Measurements from ENCODE around the gene CRYGN. TPM values are rescaled to one million over a fixed set of nuclear protein-coding genes. Genes with fewer than 3 reads are reported as not detected.
A peak's percentile ranks its signal among the peaks of the same experiment; 100 is the strongest.

CRYGN gene
- total RNA-seq, 2 experiments from 2014 or later = 0.34 to 0.50 TPM

DNA sequence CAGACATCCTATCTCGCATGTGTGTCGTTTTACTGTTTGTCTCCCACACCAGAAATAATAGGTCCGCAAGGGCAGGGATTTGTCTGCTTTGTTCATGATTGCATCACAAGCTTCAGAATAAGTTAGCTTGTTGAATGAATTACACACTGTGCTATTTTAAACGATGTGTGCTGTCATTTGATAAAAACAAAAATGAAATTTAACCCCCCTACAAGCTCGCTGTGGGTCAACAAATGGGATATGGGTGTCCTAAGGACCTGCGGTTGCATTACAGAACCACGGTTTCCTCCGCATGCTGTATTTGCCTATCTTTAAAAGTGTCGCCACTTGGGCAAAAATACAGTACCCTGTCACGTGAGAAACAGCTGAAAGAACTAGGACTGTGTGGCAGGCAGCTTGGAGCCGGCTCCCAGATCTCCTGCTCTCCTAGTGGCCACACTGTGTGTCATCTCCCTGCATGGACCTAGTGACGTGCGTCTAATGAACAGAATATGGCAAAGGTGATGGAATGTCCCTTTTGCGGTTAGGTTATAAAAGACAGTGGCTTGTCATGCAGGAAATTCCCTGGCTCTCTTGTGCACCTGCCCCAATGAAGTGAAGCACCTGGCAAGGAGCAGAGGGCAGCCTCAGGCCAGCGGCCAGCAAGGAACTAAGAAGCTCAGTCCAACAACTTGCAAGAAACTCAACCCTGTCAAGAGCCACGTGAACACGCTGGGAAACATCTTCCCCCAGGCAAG, 32.9 kb upstream of the CRYGN start:
- Mint-ChIP-seq H3K36me3 (ENCODE audit: low read depth) (peaks cover 81% of the 10 kb centered on the region), H3K4me3 (no peak overlapping the region), H3K4me1 (ENCODE audit: low read depth) (peaks cover 52% of the 10 kb centered on the region), H3K27ac (peak overlapping the region; percentile 59), H3K27me3 (ENCODE audit: low read depth) (no peaks in the 10 kb centered on the region), H3K9me3 (ENCODE audit: insufficient read depth) (no peaks in the 10 kb centered on the region)
- DNase-seq = no peak
- no peak for ATAC-seq
- ChIA-PET POLR2A (interaction anchor here (0.7 kb wide), 1 partner anchor 454 kb away, joined by 3 read pairs; no protein-coding TSS in a partner anchor), CTCF (interaction anchor here (1.1 to 2.8 kb wide), 3 partner anchors 10 to 104 kb away, joined by 3 to 11 read pairs (median 5); no protein-coding TSS in a partner anchor)

DNA sequence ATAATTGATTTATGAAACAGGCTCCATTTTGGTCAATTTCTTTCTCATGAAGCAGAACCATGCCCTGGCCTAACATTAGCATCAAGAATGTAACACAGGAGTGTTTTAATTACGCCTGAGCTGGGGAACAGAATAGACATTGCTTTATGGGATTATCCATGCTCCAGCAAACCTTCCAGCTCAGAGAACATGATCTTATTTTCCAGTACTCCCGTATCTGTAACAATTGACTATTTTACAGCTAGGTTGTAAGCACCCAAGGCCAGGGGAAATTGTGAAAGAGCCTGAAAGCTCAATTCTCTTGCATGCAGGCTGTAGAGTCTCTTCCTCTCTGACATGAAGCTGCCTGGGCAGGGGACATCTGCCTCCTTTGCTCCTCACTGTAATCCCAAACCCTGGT, 30.8 kb upstream of the CRYGN start:
- POLR2A ChIA-PET = no interaction called here

DNA sequence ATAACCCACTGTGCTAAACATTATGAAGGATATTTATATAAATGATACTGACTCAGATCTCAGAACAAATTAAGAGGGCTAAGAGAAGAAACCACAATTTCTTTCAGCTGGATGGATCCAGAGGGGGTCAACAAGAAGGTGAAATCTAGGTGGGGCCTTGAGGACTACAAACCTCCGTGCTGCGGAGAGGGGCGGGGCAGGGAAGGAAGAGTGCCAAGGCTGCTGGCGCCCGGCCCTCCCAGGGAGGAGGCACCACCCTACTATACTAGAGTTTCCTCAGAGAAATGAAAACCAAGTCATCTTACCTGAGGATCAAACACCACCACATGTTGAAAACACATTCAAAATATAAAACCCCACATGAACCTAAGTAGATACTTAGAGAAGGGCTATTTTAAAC, 29.3 kb upstream of the CRYGN start:
- CTCF ChIA-PET = no interaction called here

More for the DNA sequence above, 30.8 kb upstream of the CRYGN start:
- DNase-seq (no peak), ATAC-seq (no peak)
- Mint-ChIP-seq H3K27me3 (ENCODE audit: low read depth) (no peaks in the 10 kb centered on the region), H3K36me3 (ENCODE audit: low read depth) (peaks cover 80% of the 10 kb centered on the region), H3K4me1 (ENCODE audit: low read depth) (peaks cover 50% of the 10 kb centered on the region), H3K4me3 (no peak overlapping the region), H3K9me3 (ENCODE audit: insufficient read depth) (no peaks in the 10 kb centered on the region), H3K27ac (no peak overlapping the region)
- CTCF ChIA-PET = interaction anchor here (0.9 to 2.0 kb wide), 6 partner anchors 21 to 160 kb away, joined by 3 to 6 read pairs (median 3); no protein-coding TSS in a partner anchor

DNA sequence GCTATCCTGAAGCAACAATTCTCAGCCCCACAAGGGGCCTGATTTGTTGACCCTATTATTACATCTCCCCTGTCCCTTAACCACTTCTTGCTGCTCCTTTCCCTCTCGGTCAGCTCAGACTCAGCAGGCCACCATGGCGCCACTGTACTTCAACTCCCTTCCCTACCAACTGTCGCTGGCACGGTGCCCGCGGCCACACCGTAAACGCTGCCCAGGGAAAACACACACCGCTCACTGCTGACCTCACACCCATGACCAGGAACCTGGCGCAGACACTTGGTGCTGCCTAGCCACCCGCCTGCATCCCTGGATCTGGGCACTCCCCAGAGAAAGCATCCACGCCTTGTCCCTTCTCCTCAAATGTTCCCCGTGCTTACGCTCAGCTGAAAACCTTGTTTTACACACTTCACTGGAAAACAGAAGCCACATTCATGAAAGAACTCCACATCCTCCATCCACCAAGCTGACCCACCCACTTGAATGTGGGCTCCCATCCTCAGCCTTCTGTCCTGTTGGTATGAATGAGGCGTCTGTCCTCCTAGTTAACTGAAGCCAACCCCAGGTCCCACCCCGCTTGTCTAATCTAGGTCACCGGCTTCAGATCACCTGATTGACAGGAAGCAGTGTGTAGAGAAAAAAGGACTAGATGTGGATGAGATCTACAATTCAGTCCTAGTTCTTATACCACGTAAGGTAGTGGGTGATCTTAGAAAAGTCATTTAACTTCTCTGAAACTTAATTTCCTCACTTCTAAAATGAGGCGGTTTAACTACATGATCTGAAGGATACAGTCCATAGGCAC, 28.5 kb upstream of the CRYGN start:
- Mint-ChIP-seq H3K27me3 (ENCODE audit: low read depth) (no peaks in the 10 kb centered on the region), H3K4me3 (no peak overlapping the region), H3K4me1 (ENCODE audit: low read depth) (peaks cover 42% of the 10 kb centered on the region), H3K27ac (peak overlapping the region; percentile 23), H3K9me3 (ENCODE audit: insufficient read depth) (peaks cover 3% of the 10 kb centered on the region), H3K36me3 (ENCODE audit: low read depth) (peaks cover 88% of the 10 kb centered on the region)
- ChIA-PET POLR2A (no interaction called here), CTCF (interaction anchor here (1.4 kb wide), 1 partner anchor 20 kb away, joined by 3 read pairs; no protein-coding TSS in a partner anchor)
- DNase-seq (no peak), ATAC-seq (no peak)

More for the DNA sequence above, 29.3 kb upstream of the CRYGN start:
- peaks cover 89% of the 10 kb centered on the region for H3K36me3 Mint-ChIP-seq (ENCODE audit: low read depth)
- ATAC-seq = no peak
- peak overlapping the region; percentile 5 for H3K27ac Mint-ChIP-seq
- POLR2A ChIA-PET = no interaction called here
- no peaks in the 10 kb centered on the region for H3K9me3 Mint-ChIP-seq (ENCODE audit: insufficient read depth)
- H3K4me1 Mint-ChIP-seq (ENCODE audit: low read depth) = peaks cover 50% of the 10 kb centered on the region
- H3K4me3 Mint-ChIP-seq = no peak overlapping the region
- no peaks in the 10 kb centered on the region for H3K27me3 Mint-ChIP-seq (ENCODE audit: low read depth)
- no peak for DNase-seq

DNA sequence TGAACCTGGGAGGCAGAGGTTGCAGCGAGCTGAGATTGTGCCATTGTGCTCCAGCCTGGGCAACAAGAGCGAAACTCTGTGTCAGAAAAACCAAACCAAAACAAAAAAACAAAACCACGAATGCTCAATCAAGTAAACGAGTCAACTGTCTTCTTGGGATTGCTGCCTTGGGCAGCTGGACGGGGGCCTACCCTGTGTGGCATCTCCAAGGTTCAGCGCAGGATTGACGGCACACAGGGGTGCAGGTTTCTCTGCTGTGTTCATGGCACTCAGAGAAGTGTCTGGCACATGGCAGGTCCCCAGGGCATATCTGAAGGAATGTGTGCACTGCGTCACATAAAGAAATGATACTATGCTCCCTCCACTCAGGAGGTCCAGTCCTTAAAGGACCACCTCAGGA, 25.2 kb upstream of the CRYGN start:
- ATAC-seq = no peak
- no peak for DNase-seq
- H3K4me1 Mint-ChIP-seq (ENCODE audit: low read depth) = peaks cover 20% of the 10 kb centered on the region
- no peak overlapping the region for H3K4me3 Mint-ChIP-seq
- no peak overlapping the region for H3K27ac Mint-ChIP-seq
- peaks cover 20% of the 10 kb centered on the region for H3K9me3 Mint-ChIP-seq (ENCODE audit: insufficient read depth)
- CTCF ChIA-PET = interaction anchor here (1.2 kb wide), 1 partner anchor 17 kb away, joined by 6 read pairs; no protein-coding TSS in a partner anchor
- POLR2A ChIA-PET = no interaction called here
- peaks cover 76% of the 10 kb centered on the region for H3K36me3 Mint-ChIP-seq (ENCODE audit: low read depth)
- peaks cover 5% of the 10 kb centered on the region for H3K27me3 Mint-ChIP-seq (ENCODE audit: low read depth)

DNA sequence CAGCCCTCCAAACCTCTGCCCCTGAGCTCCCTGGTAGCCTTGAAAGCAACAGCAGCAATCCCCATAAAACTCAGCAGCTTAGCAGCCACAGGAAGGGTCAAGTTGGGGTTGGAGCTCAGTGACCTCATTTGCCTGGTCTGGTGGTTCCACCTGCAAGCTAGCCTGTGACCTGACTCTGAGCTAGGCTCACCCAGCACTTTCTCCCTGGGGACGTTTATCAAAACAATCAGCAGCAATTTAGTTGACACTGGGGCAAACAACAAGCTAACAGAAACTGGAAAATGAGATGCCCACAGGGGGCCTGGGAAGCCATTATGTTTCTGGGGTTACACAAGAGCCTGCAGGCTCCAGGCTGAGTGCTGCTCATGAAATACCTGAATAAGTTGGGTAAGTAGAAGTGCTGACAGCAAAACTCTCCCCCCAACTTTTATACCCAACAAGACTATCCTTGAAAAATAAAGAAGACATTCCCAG, 22.4 kb upstream of the CRYGN start:
- ATAC-seq = no peak
- CTCF ChIA-PET = interaction anchor here (0.9 to 5.3 kb wide), 2 partner anchors 14 kb away, joined by 3 to 31 read pairs; no protein-coding TSS in a partner anchor
- H3K36me3 Mint-ChIP-seq (ENCODE audit: low read depth) = peaks cover 48% of the 10 kb centered on the region
- POLR2A ChIA-PET = interaction anchor here (0.7 kb wide), 1 partner anchor 37 kb away, joined by 3 read pairs; no protein-coding TSS in a partner anchor
- peaks cover 12% of the 10 kb centered on the region for H3K27me3 Mint-ChIP-seq (ENCODE audit: low read depth)
- H3K9me3 Mint-ChIP-seq (ENCODE audit: insufficient read depth) = peaks cover 20% of the 10 kb centered on the region
- no peak overlapping the region for H3K27ac Mint-ChIP-seq
- H3K4me3 Mint-ChIP-seq = no peak overlapping the region
- H3K4me1 Mint-ChIP-seq (ENCODE audit: low read depth) = peaks cover 1% of the 10 kb centered on the region
- DNase-seq = no peak

DNA sequence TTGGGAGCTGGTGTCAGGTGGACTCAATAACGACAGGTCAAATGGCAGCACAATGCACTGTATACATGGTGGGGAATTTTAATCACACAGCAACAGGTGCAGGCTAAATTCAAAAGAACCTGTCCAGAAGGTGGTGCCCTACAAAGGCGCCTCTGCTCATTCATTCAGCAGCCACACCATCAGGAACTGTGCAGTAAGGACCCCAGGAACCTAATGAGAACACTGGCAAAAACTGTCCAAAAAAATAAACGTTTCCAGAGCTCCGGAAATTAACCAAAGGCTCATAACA, 21.9 kb upstream of the CRYGN start:
- DNase-seq (no peak), ATAC-seq (no peak)
- Mint-ChIP-seq H3K4me1 (ENCODE audit: low read depth) (peaks cover 6% of the 10 kb centered on the region), H3K27ac (no peak overlapping the region), H3K4me3 (no peak overlapping the region), H3K36me3 (ENCODE audit: low read depth) (peaks cover 44% of the 10 kb centered on the region), H3K27me3 (ENCODE audit: low read depth) (peaks cover 12% of the 10 kb centered on the region), H3K9me3 (ENCODE audit: insufficient read depth) (peaks cover 20% of the 10 kb centered on the region)
- ChIA-PET CTCF (interaction anchor here (0.9 to 5.3 kb wide), 2 partner anchors 13 to 15 kb away, joined by 3 to 31 read pairs; no protein-coding TSS in a partner anchor), POLR2A (interaction anchor here (0.7 kb wide), 1 partner anchor 38 kb away, joined by 3 read pairs; no protein-coding TSS in a partner anchor)

DNA sequence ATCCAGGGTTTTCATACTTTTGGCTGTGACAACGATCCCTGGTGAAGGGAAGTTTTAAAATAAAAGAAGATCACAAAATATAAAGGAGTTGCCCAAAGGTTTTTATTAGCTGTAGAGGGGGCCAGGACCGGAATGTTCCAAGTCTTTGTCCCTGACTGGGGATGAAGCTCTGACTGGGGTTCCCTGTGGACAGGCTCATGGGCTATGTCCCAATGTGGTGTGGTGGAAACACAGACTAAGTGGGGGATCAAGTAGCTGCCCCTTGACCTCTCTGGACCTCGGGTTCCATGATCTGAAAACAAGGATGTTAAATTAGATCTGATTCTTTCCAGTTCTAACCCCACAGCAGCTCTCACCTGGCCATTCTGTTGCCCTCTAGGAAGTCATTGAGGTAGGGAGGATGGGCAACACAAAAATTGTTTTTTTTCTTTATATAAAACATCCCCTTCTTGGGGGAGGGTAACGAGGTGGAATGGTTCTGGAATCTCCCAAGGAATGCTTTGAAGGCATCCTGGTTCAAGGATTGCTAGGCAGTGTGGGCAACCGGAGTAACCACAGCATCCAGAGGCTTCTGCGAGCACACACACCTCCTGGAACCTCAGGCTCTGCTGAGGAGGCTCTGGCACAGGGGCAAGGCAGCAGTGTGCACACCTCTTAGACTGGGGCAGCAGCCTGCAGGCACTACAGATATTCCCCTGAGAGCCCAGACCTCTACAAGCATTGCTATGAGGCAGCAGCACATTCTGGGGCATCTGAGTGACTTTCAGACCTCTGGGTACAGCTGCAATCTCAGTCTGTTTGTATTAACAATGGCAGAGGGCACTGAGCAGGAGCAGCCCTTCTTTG, 21.4 kb upstream of the CRYGN start:
- Mint-ChIP-seq H3K27me3 (ENCODE audit: low read depth) (peaks cover 12% of the 10 kb centered on the region), H3K4me3 (no peak overlapping the region), H3K9me3 (ENCODE audit: insufficient read depth) (peaks cover 20% of the 10 kb centered on the region), H3K36me3 (ENCODE audit: low read depth) (peaks cover 41% of the 10 kb centered on the region), H3K4me1 (ENCODE audit: low read depth) (peaks cover 6% of the 10 kb centered on the region), H3K27ac (no peak overlapping the region)
- ChIA-PET CTCF (interaction anchor here (1.3 to 5.3 kb wide), 2 partner anchors 13 to 93 kb away, joined by 3 to 31 read pairs; no protein-coding TSS in a partner anchor), POLR2A (interaction anchor here (0.7 kb wide), 1 partner anchor 38 kb away, joined by 3 read pairs; no protein-coding TSS in a partner anchor)
- ATAC-seq (peak; percentile 12), DNase-seq (no peak)

DNA sequence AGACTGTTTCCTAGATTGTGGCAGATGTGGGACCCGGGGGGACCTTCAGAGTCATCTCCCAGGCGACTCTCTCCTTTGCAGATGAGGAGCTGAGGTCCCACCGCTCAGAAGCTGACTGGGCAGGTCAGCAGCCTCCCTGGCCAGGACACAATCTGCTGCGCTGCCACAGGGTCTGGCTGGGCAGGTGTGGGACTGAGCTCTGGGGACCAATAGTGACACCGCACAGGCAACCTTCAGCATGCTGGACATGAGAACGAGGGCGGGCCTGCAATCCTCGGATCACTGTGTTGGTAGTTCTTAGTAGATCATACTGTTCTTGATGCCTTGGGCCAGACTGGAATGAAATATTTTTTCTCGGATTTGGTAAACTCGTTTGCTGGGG, 20.5 kb upstream of the CRYGN start:
- Mint-ChIP-seq H3K9me3 (ENCODE audit: insufficient read depth) (peaks cover 20% of the 10 kb centered on the region), H3K4me3 (no peak overlapping the region), H3K27me3 (ENCODE audit: low read depth) (peaks cover 12% of the 10 kb centered on the region), H3K4me1 (ENCODE audit: low read depth) (peaks cover 6% of the 10 kb centered on the region), H3K27ac (no peak overlapping the region), H3K36me3 (ENCODE audit: low read depth) (peaks cover 33% of the 10 kb centered on the region)
- DNase-seq (no peak), ATAC-seq (no peak)
- ChIA-PET POLR2A (no interaction called here), CTCF (interaction anchor here (1.3 to 5.3 kb wide), 2 partner anchors 12 to 92 kb away, joined by 3 to 31 read pairs; no protein-coding TSS in a partner anchor)

DNA sequence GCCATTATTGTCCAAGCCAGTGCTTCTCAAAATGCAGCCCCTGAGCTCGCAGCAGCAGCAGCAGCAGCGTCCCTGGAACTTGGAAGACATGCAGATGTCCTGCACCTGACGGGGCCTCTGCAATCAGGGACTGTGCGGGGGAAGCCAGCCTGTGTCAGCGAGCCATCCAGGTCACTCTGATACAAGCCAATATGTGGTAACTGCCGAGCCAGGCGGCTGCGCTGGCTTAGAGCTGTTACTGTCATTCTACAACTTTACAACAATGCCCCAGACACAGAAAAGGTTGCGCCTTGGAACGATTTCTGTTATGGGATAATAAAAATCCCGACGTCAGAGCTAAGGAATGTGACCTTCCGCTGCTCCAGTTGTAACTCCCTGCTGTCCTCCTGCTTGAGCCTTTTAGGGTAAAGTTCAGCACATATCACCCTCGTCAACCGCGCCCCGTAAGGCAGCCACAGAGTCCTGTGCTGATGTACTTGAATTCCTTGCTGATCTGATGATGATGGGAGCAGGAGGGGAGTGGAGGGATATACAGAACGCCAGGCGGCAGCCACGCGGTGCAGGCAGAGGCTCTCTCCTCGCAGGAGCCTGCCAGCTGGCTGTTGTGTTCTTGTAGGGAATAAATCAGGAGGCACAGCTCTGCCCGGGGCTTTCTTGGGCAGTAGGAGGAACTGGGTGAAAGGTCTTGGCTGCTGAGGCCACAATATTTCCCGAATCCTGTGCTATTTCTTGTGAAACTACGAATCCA, 20.0 kb upstream of the CRYGN start:
- peaks cover 12% of the 10 kb centered on the region for H3K27me3 Mint-ChIP-seq (ENCODE audit: low read depth)
- ChIA-PET POLR2A (no interaction called here), CTCF (interaction anchor here (1.3 to 5.3 kb wide), 2 partner anchors 11 to 92 kb away, joined by 3 to 31 read pairs; no protein-coding TSS in a partner anchor)
- DNase-seq = no peak
- H3K36me3 Mint-ChIP-seq (ENCODE audit: low read depth) = peaks cover 27% of the 10 kb centered on the region
- no peak for ATAC-seq
- H3K4me1 Mint-ChIP-seq (ENCODE audit: low read depth) = peaks cover 6% of the 10 kb centered on the region
- peaks cover 20% of the 10 kb centered on the region for H3K9me3 Mint-ChIP-seq (ENCODE audit: insufficient read depth)
- H3K4me3 Mint-ChIP-seq = no peak overlapping the region
- no peak overlapping the region for H3K27ac Mint-ChIP-seq
